Measurements from ENCODE around the gene LILRA6.

GRCh38 chr19:54248016-54248601 is 5.5 kb upstream of the LILRA6 start:
- TF ChIP-seq CTCF (conservative IDR thresholded peaks at IDR 0.05; ENCODE audit: low read length): no peak
- TF ChIP-seq EZH2phosphoT487 (IDR thresholded peaks at IDR 0.05; ENCODE audit: borderline replicate concordance, low read depth, low read length): no peak
